Common myeloid progenitor, CD34-positive (primary cell): Measurements from ENCODE around the gene SUPT20H.

Experiments used
- CTCF ChIA-PET: fragments of 350-600 bp; sonication (Branson Sonifier 250); formaldehyde crosslinking; loops from one replicate; lab custom pipeline; 2021; ENCODE audit warnings: antibody characterized with exemption; lab: Charles Lee
- POLR2A ChIA-PET: fragments of 350-600 bp; sonication (Branson Sonifier 250); formaldehyde crosslinking; loops from one replicate; lab custom pipeline; 2021; ENCODE audit warnings: antibody characterized with exemption; lab: Charles Lee
- DNase-seq, 3 donors: peaks; one replicate each; pipeline versions ENCODE4 v3.0.0 to v3.0.0-alpha.2; 2013
- H3K27ac ChIP-seq, 2 experiments: 1 replicate in 1 of 2; 2 replicates in 1 of 2; pipeline ENCODE4 v1.7.0; 2013; ENCODE audit warnings: inconsistent platforms in 2 of 2, low read length in 2 of 2, mild to moderate bottlenecking in 2 of 2, low read depth in 1 of 2, moderate library complexity in 1 of 2; ENCODE audit not compliant: severe bottlenecking in 2 of 2, insufficient read depth in 1 of 2, poor library complexity in 1 of 2
- H3K27me3 ChIP-seq, 5 experiments: replicated peaks in 2 of 5; 1 replicate in 3 of 5; 2 replicates in 2 of 5; pipeline versions ENCODE4 v1.6.1 to v1.7.0; 2013; ENCODE audit warnings: low read length in 4 of 5, mild to moderate bottlenecking in 2 of 5, moderate library complexity in 2 of 5, inconsistent platforms in 1 of 5; ENCODE audit not compliant: insufficient read depth in 5 of 5, control insufficient read depth in 4 of 5
- H3K36me3 ChIP-seq, 4 experiments: 1 replicate in 2 of 4; 2 replicates in 2 of 4; pipeline versions ENCODE4 v1.6.1 to v1.7.0; 2013; ENCODE audit warnings: low read length in 3 of 4, control low read depth in 1 of 4, mild to moderate bottlenecking in 1 of 4; ENCODE audit not compliant: control insufficient read depth in 4 of 4, insufficient read depth in 4 of 4
- H3K4me1 ChIP-seq, 4 experiments: 1 replicate in 3 of 4; 2 replicates in 1 of 4; pipeline versions ENCODE4 v1.6.1 to v1.7.1; 2013; ENCODE audit warnings: low read length in 3 of 4, mild to moderate bottlenecking in 3 of 4, control low read depth in 1 of 4, inconsistent platforms in 1 of 4, moderate library complexity in 1 of 4; ENCODE audit not compliant: control insufficient read depth in 4 of 4, insufficient read depth in 4 of 4; ENCODE audit errors: control extremely low read depth in 1 of 4
- H3K4me3 ChIP-seq, 7 experiments: 1 replicate in 4 of 7; 2 replicates in 3 of 7; pipeline versions ENCODE4 v1.5.1 to v1.7.0; 2013; ENCODE audit warnings: mild to moderate bottlenecking in 7 of 7, low read length in 6 of 7, moderate library complexity in 6 of 7, inconsistent platforms in 2 of 7, low read depth in 2 of 7, control low read depth in 1 of 7; ENCODE audit not compliant: insufficient read depth in 4 of 7, control insufficient read depth in 1 of 7; ENCODE audit errors: extremely low read depth in 1 of 7
- H3K9me3 ChIP-seq, 5 experiments: 1 replicate in 4 of 5; 2 replicates in 1 of 5; pipeline versions ENCODE4 v1.6.1 to v1.7.1; 2013; ENCODE audit warnings: low read length in 4 of 5, mild to moderate bottlenecking in 2 of 5, inconsistent platforms in 1 of 5, low read depth in 1 of 5, moderate library complexity in 1 of 5; ENCODE audit not compliant: control insufficient read depth in 4 of 5, insufficient read depth in 2 of 5; ENCODE audit errors: control extremely low read depth in 1 of 5
- WGBS: methylation state at CpG from one replicate; pipeline ENCODE4 v1.1.5; 2013; ENCODE audit not compliant: insufficient coverage; 5-methylcytosine and 5-hydroxymethylcytosine counted together

The SUPT20H gene

DNA sequence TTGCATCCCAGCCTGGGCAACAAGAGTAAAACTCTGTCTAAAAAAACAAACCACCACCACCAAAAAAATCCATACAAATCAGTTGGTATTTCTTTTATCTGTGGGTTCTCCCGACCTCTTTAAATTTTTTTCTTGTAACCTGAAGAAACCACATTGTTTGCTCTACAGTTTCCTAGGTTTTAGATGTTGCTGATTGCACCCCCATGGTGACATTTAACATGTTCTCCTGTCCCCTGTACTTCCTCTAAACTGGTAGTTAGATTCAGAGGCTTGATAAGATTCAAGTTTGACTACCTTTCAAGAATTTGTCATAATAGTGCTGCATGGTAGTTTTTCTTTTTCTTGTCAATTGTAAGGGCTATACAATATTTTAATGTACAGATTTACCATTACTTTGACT, 84.3 kb downstream of the SUPT20H start:
- Histone ChIP-seq H3K9me3 (peaks cover 0 to 11% (median 2%) of the 10 kb centered on the region in 5 experiments), H3K27ac (no peak overlapping the region), H3K27me3 (no peaks in the 10 kb centered on the region), H3K36me3 (peaks cover 6 to 47% (median 22%) of the 10 kb centered on the region in 4 experiments), H3K4me3 (no peak overlapping the region), H3K4me1 (no peaks in the 10 kb centered on the region)
- POLR2A ChIA-PET, result no interaction called here
- 100% methylated on average over 1 of the region's 1 CpG for WGBS
- peak; percentile 8 to 64 (median 62) for DNase-seq
- CTCF ChIA-PET, result no interaction called here

DNA sequence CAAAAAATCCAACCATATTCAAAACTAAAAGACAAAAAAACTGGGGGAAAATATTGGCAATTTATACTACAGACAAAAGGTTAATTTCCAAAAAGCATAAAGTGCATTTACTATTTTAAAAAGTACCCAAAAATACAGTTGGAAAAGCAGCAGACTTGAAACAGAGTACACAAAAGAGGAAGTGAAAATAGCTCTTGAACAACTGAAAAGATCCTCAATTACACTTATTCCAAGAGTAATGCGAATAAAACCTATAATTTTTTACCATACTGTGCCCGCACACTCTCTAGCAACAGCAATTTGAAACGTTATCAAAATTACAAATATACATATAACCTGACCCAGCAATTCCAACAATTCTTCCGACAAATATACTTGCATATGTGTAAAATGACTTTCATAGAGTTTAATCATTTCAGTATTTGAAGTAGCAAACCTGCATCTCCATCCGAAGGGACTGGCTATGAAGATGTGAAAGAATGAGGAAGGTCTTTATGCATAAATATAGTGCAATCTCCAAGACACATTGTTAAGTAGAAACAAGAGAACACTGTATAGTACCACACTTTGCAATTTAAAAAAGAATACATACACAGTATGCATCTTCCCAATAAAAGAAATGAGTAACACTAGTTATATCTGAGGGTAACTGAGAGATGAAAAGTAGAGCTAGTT, 85.7 kb downstream of the SUPT20H start:
- Histone ChIP-seq H3K36me3 (peaks cover 6 to 46% (median 20%) of the 10 kb centered on the region in 4 experiments), H3K4me3 (no peak overlapping the region), H3K27ac (no peak overlapping the region), H3K9me3 (peaks cover 0 to 11% (median 2%) of the 10 kb centered on the region in 5 experiments), H3K4me1 (no peaks in the 10 kb centered on the region), H3K27me3 (no peaks in the 10 kb centered on the region)
- POLR2A ChIA-PET, result interaction anchor here (1.4 kb wide), 1 partner anchor 11 kb away, joined by 3 read pairs; no protein-coding TSS in a partner anchor
- 100% methylated on average over 1 of the region's 5 CpGs for WGBS
- DNase-seq, result peak in 2 of 3 donors; percentile 9 to 18
- CTCF ChIA-PET, result interaction anchor here (0.6 to 1.4 kb wide), 3 partner anchors 9 to 25 kb away, joined by 3 to 4 read pairs (median 3); partner anchors contain the start of gene ALG5

DNA sequence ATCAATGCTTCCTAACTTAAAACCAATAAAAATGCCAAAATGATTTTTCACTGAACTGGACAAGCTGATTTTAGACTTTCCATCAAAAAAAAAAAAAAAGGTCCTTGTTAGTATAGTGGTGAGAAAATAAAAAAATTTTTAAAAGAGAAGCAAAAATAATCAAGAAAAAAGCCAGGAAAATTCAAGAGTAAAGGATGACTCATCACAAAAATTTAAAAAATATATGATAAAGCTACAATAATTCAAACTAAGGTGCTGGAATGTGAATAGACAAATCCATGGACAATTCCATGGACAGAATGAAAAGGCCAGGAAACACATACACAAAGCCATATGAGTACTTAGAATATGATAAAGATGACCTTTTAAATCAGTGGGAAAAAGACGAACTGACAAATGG, 86.5 kb downstream of the SUPT20H start:
- no CpG with 5 or more reads among the region's 1 CpG for WGBS

DNA sequence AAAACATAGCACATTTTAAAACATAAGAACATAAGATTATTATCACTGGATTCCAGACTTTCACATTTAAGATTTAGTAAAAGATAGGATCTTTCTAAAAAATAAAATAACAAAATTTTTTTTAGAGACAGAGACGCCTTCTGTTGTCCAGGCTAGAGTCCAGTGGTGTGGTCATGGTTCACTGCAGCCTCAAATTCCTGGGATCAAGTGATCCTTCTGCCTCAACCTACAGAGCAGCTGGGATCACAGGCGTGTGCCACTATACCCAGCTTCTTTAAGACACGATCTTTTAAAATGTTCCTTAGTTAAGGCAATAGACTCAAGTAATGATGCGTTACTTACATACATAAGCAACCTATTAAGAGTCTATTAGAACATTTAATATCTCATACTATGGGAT, 93.1 kb downstream of the SUPT20H start:
- WGBS, result 100% methylated on average over 1 of the region's 4 CpGs
- no peaks in the 10 kb centered on the region for H3K27me3 ChIP-seq
- CTCF ChIA-PET, result no interaction called here
- no peak for DNase-seq
- POLR2A ChIA-PET, result no interaction called here
- H3K4me3 ChIP-seq, result no peak overlapping the region
- no peaks in the 10 kb centered on the region for H3K9me3 ChIP-seq
- no peaks in the 10 kb centered on the region for H3K4me1 ChIP-seq
- H3K27ac ChIP-seq, result no peak overlapping the region
- H3K36me3 ChIP-seq, result peaks cover 14 to 55% (median 31%) of the 10 kb centered on the region in 4 experiments

More for the DNA sequence above, 86.5 kb downstream of the SUPT20H start:
- Histone ChIP-seq H3K27ac (no peak overlapping the region), H3K4me1 (no peaks in the 10 kb centered on the region), H3K4me3 (no peak overlapping the region), H3K9me3 (peaks cover 0 to 11% (median 2%) of the 10 kb centered on the region in 5 experiments), H3K27me3 (no peaks in the 10 kb centered on the region), H3K36me3 (peaks cover 6 to 52% (median 21%) of the 10 kb centered on the region in 4 experiments)
- POLR2A ChIA-PET, result no interaction called here
- DNase-seq, result no peak
- CTCF ChIA-PET, result interaction anchor here (0.6 to 1.4 kb wide), 3 partner anchors 8 to 26 kb away, joined by 3 to 4 read pairs (median 3); partner anchors contain the start of gene ALG5

DNA sequence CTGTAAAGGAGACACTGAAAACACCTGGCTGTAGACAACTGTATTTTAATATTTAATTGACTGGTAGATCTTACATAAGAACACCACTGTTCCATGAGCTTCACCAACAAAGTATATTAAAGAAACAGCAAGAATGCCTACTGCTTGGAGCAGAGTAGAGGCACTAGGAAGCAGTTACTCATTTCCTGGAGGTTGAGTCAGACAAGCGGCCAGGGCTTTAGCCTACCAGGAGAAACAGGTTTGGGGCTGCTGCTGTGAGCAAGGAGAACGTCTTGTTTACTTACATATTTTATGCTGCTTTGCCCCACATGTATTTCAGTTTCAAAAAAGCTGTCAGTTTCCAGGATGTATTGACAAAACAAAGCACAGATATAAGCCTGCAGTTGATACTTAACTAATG, 93.7 kb downstream of the SUPT20H start:
- Histone ChIP-seq H3K27me3 (no peaks in the 10 kb centered on the region), H3K36me3 (peaks cover 13 to 55% (median 29%) of the 10 kb centered on the region in 4 experiments), H3K27ac (no peak overlapping the region), H3K9me3 (no peaks in the 10 kb centered on the region), H3K4me1 (no peaks in the 10 kb centered on the region), H3K4me3 (no peak overlapping the region)
- DNase-seq, result no peak
- ChIA-PET POLR2A (no interaction called here), CTCF (interaction anchor here (0.7 kb wide), 1 partner anchor 15 kb away, joined by 3 read pairs; no protein-coding TSS in a partner anchor)
- WGBS, result no CpG with 5 or more reads among the region's 2 CpGs

DNA sequence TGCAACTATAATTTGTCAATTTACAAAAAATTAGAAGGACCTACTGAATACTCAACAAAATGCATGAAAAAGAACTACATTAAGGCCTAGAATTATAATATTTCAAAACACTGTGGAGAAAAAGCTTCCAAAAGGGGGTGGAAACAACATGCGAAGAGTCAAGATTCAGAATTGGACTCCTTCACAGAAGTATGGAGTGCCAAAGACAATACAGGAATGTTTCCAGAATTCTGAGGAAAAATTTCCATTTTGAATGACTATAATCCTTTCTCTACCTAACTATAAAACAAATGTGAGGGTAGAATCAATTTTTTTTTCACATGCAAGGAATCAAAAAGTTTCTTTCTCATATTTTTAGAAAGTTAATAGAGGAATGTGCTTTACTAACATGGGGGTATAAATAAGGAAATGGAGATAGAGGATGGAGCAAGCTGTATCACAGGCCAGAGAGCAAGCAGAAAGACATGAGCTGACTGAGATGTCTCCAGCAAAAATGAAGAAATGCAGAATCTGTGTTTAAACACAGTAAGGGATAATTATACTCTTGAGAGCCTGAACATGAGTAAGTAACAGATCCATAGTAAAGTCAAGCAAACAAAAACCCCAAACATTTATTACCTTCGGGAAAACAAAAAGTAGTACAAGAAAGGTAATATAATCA, 99.9 kb downstream of the SUPT20H start:
- Histone ChIP-seq H3K36me3 (peaks cover 7 to 49% (median 42%) of the 10 kb centered on the region in 4 experiments), H3K27me3 (no peaks in the 10 kb centered on the region), H3K4me1 (no peaks in the 10 kb centered on the region), H3K4me3 (no peak overlapping the region), H3K27ac (no peak overlapping the region), H3K9me3 (no peaks in the 10 kb centered on the region)
- no peak for DNase-seq
- POLR2A ChIA-PET, result no interaction called here
- WGBS, result 83% methylated on average over 1 of the region's 2 CpGs
- CTCF ChIA-PET, result interaction anchor here (0.9 to 1.9 kb wide), 2 partner anchors 20 to 22 kb away, joined by 3 to 7 read pairs; no protein-coding TSS in a partner anchor
